GM18861 (cell line): ENCODE results near the gene FAM216A.
"Not testable (repeated sequence)": the region's sequence is repeated elsewhere in the genome, so short reads cannot be mapped to it uniquely, and the experiment has no call there.

Experiments
- ATAC-seq: cut with Tn5 transposase; IDR thresholded peaks from one replicate; pipeline ENCODE4 v1.9.1; 2021; ENCODE audit not compliant: unreplicated experiment

The FAM216A gene

DNA sequence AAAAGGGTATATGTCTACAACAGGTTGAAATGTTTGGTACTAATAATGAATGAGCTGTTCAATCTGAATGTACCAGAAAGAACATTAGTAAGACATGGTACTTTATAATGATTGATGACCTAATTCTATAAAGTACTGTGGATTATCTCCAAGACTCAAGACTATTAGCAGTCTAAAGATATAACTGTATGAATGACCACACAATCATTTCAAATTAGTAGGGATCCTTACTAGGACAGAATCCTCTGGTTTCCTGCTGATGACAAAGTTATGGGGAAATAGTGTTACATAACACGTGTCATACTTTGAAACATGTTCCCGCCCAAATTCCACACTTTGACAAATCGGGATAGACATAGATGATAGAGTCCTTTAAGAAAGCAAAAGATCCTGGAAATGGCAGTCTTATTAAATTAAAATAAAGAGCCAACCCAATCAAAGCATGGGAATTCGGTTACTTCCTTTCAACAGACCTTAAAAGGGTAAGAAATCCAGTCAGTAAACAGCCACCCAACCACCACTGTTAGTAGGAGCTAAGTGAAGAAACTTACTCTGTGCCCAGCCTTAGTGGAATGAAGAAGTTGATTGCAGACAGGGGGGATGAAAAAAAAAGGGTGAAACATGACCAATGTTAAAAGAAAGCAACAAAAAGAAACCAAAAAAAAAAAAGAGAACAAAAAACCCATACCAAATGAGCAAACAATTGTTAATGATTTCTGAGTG is 30.5 kb downstream of the FAM216A start:
- no peak for ATAC-seq

DNA sequence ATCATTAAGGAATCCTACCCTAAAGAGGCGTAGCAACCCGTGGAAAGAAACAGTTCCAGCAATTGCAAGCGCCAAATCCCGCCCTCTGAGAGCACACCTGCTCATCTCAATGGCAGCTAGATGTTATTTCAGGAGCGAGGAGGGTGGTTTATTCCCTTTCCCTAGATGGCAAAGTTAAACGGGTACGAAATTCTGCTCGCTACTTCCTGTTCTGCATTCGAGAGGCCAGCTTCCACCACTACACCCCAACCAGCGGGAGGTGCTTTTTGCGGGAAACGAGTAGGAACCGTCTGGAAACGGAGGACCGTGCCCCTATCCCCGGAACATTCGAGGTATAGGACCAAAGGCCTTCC is 32.7 kb downstream of the FAM216A start:
- ATAC-seq, result peak; percentile 7

DNA sequence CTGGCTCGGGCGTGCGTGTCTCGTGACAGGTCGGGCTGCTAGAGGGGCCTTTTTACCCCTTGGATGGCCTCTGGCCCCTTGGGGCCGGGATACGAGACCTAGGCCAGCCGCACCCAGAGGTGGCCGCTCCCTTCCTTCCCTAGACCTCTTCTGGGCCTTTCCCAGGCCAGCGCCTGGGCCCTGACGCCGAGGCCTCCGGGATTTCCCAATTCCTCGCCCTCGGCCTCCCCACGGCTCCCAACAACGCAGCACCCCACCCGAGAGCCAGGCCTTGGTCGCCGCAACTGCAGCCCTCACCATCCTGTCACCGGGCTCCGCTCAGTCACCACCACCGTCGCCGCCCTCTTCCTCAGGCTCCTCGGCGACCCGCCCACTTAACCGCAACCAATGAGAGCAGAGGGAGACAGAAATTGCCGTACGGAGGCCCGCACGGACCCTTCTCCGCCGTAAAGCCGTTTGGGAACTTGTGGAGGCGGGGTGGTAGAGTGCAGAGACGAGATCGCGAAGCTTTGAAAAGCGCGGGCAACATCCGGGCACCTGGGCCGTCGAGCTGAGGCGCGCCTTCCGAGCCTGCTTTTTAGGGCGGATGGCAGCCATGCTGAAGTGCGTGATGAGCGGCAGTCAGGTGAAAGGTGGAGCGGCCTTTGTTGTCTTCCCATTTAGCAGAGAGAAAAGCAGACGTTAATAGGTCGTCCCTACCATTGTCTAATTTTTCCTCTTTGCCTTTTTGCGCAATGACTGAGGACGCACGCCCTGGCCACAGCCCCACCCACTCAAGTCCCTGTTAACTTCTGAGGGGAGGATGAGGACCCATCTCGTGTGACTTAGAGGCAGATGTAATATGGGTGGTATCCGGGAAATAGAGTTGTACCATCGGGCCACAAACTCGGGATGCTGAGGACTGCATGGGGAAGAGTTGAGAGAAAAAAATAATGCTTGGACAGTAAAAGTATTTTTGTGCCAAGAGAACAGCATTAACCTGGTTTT is 33.4 kb downstream of the FAM216A start, which contains the start of the genes RAD9B and VPS29:
RAD9B (plus strand) TSS at position 580 of the 987 bp plus-strand sequence; CDS start at position 587, 7 bp downstream.
VPS29 (minus strand) TSS at position 360 of the 987 bp plus-strand sequence; CDS start at position 300, 60 bp downstream.
- peak; percentile 86 for ATAC-seq

DNA sequence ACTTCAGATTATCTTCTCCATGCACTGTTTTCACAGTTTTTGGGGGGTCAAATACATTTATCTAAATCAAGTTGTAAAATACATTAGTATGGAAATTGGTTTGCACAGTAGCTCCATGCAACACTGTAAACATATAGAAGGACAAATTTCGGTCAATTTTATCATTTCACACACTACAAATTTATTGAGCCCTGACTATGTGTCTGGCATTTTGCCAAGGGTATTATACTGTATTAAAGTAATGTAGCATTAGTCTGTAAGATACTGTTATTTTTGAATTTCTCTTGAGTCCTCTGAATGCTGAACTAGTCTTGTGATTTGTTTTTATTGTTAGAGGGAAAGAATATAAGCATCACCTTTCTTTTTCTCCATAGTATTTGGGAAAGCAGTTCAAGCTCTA is 34.8 kb downstream of the FAM216A start:
- no peak for ATAC-seq

DNA sequence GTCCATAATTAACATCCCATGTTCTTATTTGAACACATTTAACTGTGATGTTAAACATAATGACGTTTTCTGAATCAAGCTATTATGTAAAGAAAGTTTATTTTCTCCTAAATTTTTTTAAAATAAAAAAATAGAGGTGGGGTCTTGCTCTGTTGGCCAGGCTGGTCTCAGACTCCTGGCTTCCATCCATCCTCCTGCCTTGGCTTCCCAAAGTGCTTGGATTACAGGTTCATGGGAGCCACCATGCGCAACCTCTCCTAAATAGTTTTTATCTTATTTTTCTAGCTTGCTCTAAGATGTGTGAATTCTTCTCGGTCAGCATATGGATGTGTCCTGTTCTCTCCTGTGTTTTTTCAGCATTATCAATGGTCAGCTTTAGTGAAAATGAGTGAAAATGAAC is 36.7 kb downstream of the FAM216A start:
- no peak for ATAC-seq

DNA sequence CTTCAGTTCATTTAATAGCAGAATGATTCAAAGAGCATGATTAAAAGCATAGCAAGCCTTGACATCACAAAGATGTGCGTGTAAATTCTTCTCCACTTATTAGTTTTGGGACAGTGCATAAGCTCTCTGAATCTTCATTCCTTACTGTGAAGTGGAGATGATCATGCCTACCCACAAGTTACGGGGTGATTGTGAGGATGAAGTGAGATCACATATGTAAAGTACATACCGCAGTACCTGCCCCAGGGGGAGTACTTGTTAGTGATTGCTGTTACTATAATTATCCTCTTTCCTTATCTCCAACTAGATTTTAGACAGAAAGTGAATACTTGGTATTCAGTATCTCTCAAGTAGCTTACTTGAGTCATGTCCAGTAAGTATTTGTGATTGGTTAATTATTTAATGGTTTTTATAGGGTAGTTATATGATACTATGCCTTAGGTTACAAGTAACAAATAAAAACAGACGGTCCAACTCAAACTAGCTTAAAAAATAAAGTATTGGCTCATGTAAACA is 39.5 kb downstream of the FAM216A start:
- ATAC-seq, result no peak

DNA sequence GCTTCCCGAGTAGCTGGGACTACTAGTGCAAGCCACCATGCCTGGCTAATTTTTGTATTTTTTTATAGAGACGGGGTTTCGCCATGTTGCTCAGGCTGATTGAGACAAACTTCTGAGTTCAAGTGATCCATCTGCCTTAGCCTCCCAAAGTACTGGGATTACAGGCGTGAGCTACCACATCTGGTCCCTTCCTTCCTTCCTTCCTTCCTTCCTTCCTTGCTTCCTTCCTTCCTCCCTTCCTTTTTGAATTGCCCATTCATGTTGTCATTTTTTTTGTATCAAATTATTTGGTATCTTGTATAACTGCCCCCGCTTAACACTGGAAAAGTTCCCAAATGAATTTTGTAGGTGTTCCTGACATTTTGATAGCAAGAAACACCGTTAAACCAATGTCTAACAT is 45.2 kb downstream of the FAM216A start:
- no peak for ATAC-seq

DNA sequence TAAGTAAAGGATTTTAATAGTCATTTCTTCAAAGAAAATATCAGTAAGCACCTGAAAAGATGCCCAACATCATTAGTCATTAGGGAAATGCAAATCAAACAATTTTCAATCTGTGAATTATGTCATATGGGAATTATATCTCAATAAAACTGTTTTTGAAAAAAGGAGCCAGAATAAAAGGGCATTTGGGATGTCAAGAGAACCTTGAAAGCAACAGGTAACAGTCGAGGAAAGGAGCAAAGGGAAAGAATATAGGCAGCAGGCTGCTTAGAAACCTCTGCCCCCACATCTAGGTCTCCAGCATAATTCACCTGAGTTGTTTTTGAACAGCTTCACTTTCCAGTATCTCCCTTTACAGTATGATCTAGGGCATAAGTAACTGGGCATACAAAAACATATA is 45.7 kb downstream of the FAM216A start:
- no peak for ATAC-seq

DNA sequence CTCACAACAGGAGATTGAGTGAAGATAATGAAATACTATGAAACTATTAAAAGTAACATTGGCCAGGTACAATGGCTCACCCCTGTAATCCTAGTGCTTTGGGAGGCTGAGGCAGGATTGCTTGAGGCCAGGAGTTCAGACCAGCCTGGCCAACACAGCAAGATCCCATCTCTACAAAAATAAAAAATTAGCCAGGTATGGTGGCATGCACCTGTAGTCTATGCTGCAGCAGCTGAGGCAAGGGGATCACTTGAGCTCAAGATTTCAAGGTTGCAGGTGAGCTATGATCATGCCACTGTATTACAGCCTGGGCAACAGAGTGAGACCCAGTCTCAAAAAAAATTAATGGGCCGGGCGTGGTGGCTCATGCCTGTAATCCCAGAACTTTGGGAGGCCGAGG is 48.4 kb downstream of the FAM216A start:
- no peak for ATAC-seq

DNA sequence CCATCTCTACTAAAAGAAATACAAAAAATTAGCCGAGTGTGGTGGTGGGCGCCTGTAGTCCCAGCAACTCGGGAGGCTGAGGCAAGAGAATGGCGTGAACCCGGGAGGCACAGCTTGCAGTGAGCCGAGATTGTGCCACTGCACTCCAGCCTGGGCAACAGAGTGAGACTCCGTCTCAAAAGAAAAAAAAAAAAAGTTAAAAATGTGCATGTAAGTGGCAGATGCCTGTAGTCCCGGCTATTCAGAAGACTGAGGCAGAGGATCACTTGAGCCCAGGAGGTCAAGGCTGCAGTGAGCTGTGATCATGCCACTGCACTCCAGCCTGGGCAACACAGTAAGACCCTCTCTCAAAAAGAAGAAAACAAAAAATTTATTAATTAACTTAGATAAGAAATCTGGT is 49.4 kb downstream of the FAM216A start:
- not testable (repeated sequence) for ATAC-seq

DNA sequence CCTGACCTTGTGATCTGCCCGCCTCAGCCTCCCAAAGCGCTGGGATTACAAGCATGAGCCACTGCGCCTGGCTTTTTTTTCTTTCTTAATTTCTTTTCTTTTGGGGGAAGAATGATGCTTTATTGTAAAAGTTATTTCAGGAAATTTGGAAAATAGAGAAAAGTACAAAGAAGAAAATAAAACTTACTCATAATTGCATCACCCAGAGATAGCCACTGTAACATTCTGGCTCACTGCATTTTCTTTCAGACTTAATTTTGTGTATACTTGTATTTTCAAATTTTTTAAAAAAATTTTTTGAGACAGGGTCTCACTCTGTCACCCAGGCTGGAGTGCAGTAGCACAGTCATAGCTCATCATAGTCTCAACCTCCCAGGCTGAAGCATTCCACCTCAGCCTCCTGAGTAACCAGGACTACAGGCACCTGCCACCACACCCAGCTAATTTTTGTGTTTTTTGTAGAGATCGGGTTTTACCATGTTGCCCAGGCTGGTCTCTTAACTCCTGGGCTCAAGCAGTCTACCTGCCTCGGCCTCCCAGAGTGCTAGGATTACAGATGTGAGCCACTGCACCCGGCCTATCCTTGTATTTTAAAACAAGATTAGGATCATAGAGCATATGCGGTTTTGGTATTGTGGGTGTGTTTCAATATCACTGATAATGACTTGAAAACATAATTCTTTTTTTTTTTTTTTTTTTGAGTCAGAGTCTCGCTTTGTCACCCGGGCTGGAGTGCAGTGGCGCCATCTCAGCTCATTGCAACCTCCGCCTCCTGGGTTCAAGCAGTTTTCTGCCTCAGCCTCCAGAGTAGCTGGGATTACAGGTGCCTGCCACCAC is 52.4 kb downstream of the FAM216A start:
- not testable (repeated sequence) for ATAC-seq

DNA sequence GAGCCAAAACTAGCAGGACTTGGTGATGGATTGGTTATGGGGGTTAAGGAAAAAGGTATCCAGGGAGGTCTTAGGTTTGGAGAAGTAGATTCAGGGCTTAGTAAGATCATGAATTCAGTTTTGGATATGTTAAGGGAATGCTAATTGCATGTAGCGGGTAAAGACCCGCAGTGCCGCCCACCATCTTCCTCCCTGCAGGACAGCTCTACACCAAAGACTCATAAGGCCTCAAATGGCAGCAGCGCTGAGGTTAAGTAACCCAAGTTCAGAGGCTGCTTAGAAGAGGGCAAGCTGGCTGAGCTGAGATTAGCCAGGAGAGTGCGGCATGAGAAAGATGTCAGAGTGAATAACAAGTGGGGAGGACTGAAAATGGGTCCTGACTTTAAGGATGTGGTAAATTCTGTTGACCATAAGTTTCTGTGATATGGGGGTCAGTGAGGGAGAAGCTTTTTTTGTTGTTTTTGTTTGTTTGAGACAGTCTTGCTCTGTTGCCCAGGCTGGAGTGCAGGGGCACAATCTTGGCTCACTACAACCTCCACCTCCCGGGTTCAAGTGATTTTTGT is 59.7 kb downstream of the FAM216A start:
- ATAC-seq, result no peak

DNA sequence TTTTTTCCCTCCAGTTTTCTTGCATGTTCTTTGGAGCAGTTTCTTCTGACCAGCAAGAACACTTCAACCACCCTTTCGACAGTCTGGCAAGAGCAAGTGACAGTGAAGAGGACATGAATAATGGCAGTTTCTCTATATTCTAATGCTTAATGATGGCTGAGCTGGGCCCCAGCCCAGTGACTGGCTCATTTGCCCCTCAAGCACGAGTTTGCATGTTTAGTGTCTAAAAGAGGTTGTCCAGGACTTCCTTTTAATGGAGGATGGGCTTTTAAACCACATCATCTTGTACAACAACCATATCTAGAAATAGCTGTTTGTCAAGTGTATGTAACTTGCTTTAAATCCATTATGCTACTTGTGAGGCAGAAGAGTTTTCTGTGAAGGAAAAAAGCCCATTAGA is 61.9 kb downstream of the FAM216A start:
- ATAC-seq, result no peak

DNA sequence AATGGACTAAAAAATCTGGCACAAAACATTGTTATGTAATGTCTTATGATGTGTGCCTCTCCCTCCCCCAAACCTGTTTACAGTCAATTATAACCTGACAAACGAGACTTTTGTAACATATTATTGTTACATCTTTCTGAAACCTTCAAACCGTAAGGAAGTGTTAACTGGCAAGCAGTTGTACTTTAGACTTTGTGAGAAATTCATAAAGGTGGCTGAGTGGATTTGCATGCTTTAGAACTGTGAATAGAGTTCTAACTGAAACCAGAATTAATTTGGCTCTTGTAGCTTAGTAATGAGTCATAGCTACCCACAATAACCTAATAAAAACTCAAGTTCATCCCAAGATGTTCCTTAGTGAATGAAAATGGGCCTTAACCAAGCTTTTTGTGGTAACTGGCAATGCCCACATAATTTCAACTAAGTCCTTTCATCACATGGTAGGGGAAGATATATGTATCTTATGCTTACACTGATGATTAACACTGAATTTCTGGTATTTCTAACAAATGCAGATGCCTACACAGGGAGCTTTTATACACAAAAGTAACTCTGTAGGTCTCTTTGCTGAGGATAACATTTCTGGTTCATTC is 63.2 kb downstream of the FAM216A start:
- peak; percentile 87 for ATAC-seq

DNA sequence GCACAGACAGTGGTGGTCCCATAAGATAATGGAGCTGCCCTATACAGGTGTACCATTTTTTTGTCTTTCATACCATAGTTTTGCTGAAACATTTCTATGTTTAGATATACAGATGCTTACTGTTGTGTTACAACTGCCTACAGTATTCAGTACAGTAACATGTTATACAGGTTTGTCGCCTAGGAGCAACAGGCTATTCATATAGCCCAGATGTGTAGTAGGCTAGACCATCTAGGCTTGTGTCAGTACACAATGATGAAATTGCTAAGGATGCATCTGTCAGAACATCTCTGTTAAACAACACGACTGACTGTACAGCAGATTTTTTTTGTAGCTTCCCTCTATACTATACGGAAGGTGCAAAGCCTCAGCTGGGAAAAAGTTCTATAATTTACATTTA is 64.0 kb downstream of the FAM216A start:
- ATAC-seq, result no peak

DNA sequence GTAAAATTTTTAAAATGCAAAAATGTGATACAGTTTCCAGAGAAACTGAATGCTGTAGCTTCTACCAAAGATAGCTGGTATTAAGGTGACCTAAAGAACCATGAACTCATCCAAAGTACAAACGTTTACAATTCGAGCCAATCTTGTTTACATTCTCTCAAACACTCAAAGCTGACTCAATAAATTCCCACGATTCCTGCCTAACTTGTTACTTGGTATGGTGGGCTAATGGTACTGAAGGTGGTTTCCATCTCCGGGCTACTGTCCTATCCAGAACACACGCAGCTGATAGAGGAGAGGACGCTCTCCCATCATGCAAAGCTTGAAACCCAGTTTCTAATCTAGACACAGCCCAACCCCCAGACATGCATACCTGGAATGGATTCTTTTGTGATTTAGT is 65.0 kb downstream of the FAM216A start:
- ATAC-seq, result no peak

DNA sequence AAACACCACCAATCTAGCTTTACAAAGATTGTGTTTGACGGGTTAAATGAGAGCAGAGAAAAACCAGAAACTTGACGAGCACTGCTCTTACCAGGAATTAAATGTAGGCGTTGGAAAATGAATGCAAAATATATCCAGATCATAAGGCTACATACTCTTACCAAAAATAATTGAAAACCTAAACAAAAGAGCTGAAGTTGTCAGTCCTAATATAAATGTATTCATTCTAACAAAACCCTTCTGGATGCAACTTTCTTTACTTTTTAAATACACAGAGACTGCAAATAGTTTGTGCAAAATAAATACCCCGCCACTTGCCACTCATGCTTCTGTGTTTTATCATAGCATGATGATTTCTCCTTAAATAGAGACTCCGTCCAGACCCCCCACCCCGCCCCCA is 66.2 kb downstream of the FAM216A start:
- ATAC-seq, result no peak

DNA sequence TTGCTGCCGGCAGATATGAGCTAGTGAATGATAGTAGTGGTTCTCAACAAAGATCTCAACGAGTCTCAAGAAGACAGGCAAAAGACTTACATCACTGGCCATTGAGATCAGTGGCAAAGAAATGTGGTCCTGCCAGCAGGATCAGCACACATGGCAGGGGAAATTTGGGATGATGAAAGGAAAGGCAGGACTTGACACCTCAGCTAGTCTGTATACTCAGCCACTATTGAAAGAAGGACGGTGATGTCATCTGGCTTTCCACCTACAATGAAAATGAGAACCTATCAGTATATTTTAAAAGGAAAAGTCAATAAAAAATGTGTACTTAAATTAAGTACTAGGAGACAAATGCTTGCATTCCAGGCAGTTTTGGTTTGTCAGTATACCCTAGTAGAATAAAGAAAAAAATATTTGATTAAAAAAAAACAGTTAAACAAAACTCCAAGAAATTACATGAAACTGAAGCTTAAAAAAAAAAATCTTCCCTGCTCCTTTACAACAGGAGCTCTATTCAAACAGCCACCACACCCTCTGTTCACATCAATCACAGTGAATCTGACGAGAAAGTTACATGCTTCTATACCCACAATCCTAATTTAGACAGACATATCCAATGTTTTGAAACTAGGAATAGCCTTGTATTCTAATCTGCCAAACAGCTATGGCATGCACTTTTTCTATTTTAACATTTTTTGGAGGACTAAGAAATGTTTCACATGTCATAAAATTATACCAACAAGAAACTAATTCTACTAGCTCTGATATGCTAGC is 68.4 kb downstream of the FAM216A start:
- ATAC-seq, result no peak
